Choroid plexus epithelial cell (primary cell): ENCODE data around the gene DLEC1.

Experiments used
- DNase-seq: peaks from one replicate; pipeline ENCODE4 v3.0.0-alpha.2; 2010; ENCODE audit warnings: low read depth
- H3K4me3 ChIP-seq: 2 replicates; pipeline ENCODE4 v1.5.1; 2011; ENCODE audit warnings: low read depth, mild to moderate bottlenecking, control low read depth, low read length, moderate library complexity
- TF ChIP-seq, protein P1 (sequence below): conservative IDR thresholded peaks from 2 replicates; pipeline ENCODE4 v1.5.1; 2011; ENCODE audit warnings: low read depth, mild to moderate bottlenecking, control low read depth, inconsistent platforms, low read length, moderate library complexity

The DLEC1 gene

DNA sequence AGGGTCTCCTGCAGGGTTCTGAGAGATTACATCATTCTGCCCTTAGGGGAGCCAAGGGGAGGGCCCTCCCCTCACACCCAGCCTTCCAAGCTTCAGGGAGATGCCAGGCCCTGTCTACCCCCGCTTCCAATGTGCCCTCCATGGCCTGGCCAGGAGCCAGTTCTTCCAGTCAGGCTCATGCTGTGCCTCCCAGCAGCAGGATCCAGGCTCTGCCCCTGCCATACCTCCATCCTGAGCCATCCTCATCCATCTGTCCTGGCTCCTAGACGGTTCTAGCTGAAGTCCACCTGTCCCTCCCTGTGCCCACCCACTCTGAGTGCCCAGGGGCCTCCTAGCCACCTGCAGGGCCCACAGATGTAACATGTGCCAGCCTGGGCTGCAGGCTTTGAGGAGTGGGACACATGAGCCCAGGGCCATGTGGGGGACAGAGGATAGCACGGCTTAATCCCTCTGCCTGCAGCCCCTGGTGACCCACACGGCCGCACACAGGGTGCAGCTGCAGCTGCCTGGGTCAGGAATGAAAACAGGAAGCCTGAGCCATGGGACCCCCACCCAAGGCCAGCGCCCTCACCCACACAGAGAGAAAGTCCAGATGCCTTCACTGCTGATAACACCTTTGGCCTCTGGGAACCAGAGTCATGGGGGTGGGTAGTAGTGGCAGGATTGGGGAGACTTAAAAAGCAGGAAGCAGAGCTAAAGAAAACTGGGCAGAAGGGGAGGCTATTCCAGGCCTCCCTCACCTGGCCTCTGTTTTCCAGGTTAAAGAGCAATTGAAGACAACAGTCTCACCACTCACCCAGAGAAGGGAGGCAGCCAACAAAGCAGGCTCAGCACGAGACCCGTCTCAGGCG is 21.3 kb upstream of the DLEC1 start:
- no peak overlapping the region for H3K4me3 ChIP-seq
- TF ChIP-seq, protein P1, sequence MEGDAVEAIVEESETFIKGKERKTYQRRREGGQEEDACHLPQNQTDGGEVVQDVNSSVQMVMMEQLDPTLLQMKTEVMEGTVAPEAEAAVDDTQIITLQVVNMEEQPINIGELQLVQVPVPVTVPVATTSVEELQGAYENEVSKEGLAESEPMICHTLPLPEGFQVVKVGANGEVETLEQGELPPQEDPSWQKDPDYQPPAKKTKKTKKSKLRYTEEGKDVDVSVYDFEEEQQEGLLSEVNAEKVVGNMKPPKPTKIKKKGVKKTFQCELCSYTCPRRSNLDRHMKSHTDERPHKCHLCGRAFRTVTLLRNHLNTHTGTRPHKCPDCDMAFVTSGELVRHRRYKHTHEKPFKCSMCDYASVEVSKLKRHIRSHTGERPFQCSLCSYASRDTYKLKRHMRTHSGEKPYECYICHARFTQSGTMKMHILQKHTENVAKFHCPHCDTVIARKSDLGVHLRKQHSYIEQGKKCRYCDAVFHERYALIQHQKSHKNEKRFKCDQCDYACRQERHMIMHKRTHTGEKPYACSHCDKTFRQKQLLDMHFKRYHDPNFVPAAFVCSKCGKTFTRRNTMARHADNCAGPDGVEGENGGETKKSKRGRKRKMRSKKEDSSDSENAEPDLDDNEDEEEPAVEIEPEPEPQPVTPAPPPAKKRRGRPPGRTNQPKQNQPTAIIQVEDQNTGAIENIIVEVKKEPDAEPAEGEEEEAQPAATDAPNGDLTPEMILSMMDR, result no peak
- DNase-seq, result no peak

DNA sequence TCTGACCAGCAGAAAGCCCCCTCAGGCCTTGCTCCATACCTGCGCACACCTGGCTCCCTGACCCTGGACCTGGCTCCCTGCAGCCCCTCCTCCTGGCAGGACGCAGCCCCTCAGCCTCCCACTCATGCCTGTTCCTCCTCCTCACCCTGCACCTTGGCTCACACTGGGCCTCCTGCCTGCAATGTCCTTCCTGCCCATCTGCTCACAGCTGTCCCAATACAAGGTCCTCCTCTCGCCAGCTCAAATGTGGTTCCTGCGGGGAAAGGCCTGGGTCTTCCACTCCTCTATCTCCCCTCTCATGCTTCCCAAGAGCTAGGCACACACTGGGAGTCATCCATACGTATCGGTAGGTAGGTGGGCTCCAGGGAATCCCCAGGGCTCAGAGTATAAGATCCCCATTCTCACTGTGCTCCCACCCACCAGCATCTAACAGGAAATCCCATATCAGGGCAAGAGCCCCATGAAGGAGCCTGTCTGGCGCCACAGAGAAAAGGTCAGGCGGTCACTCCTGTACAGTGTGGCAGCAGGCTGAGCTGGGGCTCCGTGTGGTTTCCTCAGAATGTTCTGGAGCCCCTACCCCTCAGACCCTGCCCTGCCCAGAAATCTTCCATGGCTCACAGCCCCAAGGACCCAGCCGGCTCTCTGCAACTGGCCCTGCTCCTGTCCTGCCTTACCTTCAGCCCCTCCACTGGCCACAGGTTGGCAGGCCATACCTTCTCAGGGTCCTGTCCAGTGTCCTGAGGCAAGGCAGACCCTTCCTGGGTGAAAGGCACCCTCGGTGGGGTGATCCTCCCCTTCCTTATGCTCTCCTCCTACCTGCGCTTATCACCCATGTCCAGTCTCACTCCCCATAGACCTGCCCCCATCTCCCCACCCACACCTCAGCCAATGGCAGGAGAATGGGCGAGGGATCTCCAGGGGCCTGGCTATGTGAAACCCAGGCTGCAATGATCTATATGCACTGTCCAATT is 20.4 kb upstream of the DLEC1 start:
- no peak for DNase-seq
- TF ChIP-seq, protein P1, result no peak
- H3K4me3 ChIP-seq, result no peak overlapping the region

DNA sequence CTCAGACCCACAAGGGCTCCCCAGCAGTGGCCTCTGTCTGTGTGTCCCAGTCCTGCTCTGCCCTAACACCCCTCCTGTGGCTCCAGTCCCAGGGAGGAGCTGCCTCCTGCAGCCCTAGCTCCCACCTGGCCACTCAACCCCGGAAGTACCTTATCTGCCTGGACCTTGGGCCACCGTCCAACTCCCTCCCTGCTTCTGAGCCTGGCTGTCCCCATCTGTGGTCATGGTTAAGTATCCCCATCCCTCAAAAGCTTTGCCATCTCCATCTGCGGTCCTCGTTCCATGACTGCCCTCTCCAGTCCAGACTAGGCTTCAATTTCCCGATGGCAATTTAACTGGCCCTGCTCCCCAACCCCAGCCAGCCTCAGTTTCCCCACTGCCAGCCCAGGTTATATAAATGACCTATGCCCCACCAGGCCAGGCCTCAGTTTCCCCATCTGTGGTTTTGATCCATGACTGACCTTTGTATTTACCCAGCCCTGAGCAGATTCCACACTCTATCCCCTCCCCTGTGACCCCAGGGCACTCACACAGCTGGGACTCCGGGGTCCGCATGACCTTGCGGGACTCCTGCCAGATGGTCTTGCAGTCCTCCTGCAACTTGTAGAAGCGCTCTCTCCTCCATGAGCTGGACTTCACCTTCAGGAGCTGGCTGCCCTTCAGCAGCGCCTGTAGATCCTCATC is 19.2 kb upstream of the DLEC1 start:
- DNase-seq, result no peak
- no peak overlapping the region for H3K4me3 ChIP-seq
- TF ChIP-seq, protein P1, result no peak

DNA sequence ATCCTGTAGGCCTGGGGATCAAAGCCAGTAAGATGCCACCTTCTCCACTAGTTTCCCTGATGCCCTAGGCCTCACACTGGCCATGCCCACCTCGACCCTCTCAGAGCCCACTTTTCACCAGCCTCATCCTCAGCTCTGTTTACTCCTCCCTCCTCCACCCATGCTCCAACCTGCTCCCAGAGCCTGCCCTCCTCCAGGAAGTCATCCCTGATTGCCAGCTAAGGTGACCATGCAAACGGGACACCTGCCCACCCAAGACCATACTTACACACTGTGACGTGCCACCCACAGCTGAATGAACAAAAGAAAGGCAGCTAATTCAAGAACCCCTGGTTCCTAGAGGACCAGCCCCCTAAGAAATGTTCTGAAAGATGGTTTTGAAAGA is 18.7 kb upstream of the DLEC1 start:
- DNase-seq, result no peak
- H3K4me3 ChIP-seq, result no peak overlapping the region
- TF ChIP-seq, protein P1, result no peak

DNA sequence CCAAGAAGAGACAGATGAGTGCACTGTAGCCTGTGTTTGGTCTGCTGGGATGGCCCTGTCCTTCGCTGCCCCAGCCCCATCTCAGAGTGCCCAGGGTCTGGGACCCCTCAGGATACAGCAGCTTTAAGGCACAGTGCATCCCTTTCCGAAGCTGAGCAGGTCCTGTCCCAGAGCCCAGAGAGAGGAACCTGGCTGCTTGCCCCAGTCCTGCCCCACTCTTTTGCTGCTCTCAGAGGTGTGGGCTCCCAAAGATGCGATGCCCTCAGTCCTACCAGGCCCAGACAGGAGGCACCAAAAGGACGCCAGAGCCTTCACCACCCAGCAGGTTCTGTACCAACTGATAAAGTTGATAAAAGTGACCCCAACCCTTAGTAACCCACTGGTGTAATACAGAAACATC is 17.8 kb upstream of the DLEC1 start:
- DNase-seq, result no peak
- no peak overlapping the region for H3K4me3 ChIP-seq
- TF ChIP-seq, protein P1, result no peak

DNA sequence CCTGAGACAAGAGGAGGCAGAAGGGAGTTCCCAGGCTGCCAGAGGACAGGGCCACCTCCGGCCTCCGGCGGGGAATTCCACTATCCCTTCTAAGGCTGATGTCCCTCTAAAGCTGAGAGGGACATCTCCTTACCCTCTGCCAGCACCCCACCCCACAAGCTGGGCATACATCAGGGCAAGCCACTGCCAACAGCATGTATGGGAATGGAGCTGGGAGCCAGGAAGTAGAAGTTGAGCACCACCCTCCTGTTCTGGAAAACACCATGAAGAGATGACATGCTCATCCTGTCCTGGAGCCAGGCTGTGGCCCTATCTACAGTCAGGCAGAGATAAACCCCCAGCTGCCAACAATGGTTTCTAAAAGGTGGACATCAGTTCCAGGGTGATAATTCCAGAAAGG is 16.7 kb upstream of the DLEC1 start:
- H3K4me3 ChIP-seq, result no peak overlapping the region
- no peak for DNase-seq
- TF ChIP-seq, protein P1, result no peak
